Thymus (tissue), 11 donors: ENCODE data around the gene OPN3. TPM values are rescaled to one million over a fixed set of nuclear protein-coding genes. Genes with fewer than 3 reads are reported as not detected.

ENCODE experiments used
- DNase-seq, 9 donors: peaks; one replicate each; pipeline ENCODE4 v3.0.0-alpha.2; 2013; ENCODE audit warnings: low spot score in 9 of 9, low read depth in 6 of 9, missing footprints in 1 of 9
- H3K27ac ChIP-seq, 2 donors: one replicate each; pipeline ENCODE4 v1.5.1; 2013; ENCODE audit warnings: control low read depth in 1 of 2, low read depth in 1 of 2, low read length in 1 of 2, mild to moderate bottlenecking in 1 of 2, moderate library complexity in 1 of 2
- H3K27me3 ChIP-seq, 2 donors: one replicate each; pipeline ENCODE4 v1.5.1; 2013; ENCODE audit warnings: low read length in 1 of 2; ENCODE audit not compliant: control insufficient read depth in 2 of 2, insufficient read depth in 1 of 2
- H3K36me3 ChIP-seq, 2 donors: one replicate each; pipeline ENCODE4 v1.5.1; 2013; ENCODE audit warnings: low read length in 1 of 2, mild to moderate bottlenecking in 1 of 2, moderate library complexity in 1 of 2; ENCODE audit not compliant: control insufficient read depth in 2 of 2, insufficient read depth in 2 of 2
- H3K4me1 ChIP-seq, 2 donors: one replicate each; pipeline ENCODE4 v1.5.1; 2013; ENCODE audit warnings: low read length in 2 of 2; ENCODE audit not compliant: control insufficient read depth in 2 of 2, insufficient read depth in 2 of 2
- H3K4me3 ChIP-seq, 2 donors: one replicate each; pipeline ENCODE4 v1.5.1; 2013; ENCODE audit warnings: low read length in 2 of 2, control low read depth in 1 of 2, mild to moderate bottlenecking in 1 of 2
- H3K9me3 ChIP-seq, 2 donors: one replicate each; pipeline ENCODE4 v1.5.1; 2013; ENCODE audit warnings: low read length in 1 of 2, mild to moderate bottlenecking in 1 of 2; ENCODE audit not compliant: control insufficient read depth in 2 of 2, insufficient read depth in 1 of 2
- WGBS: extraction: QIAGEN DNeasy Blood & Tissue Kit; methylation state at CpG from one replicate; pipeline ENCODE4 v1.1.7; 2013; 5-methylcytosine and 5-hydroxymethylcytosine counted together
- polyA plus RNA-seq: library from polyadenylated mRNA; stranded (reverse); fragments of 200-250 nt; gene quantifications from one replicate; pipeline ENCODE4 v1.2.3, GENCODE V29; 2013
- total RNA-seq: library from RNA; stranded (reverse); fragments of 120-200 nt; gene quantifications from one replicate; pipeline ENCODE4 v1.2.4, GENCODE V29; 2013
- donor health status: healthy.

The OPN3 gene
- total and polyA plus RNA-seq, 2 donors = 15.5 to 17.7 TPM

- Histone ChIP-seq H3K4me1 (no peaks in the 10 kb centered on the region), H3K4me3 (no peak overlapping the region), H3K36me3 (no peaks in the 10 kb centered on the region), H3K9me3 (no peaks in the 10 kb centered on the region), H3K27me3 (no peaks in the 10 kb centered on the region), H3K27ac (no peak overlapping the region)
- DNase-seq = no peak
- WGBS = 90% methylated on average over 4 of the region's 4 CpGs
Observed at GRCh38 chr1:241560146-241560848, 79.9 kb downstream of the OPN3 start.

GRCh38 chr1:241557551-241558193, 82.5 kb downstream of the OPN3 start:
- Histone ChIP-seq H3K4me1 (no peaks in the 10 kb centered on the region), H3K27me3 (no peaks in the 10 kb centered on the region), H3K36me3 (no peaks in the 10 kb centered on the region), H3K9me3 (no peaks in the 10 kb centered on the region), H3K4me3 (no peak overlapping the region), H3K27ac (no peak overlapping the region)
- WGBS = 94% methylated on average over 5 of the region's 5 CpGs
- no peak for DNase-seq

- H3K36me3 ChIP-seq = no peaks in the 10 kb centered on the region
Observed at GRCh38 chr1:241557031-241557430, 83.1 kb downstream of the OPN3 start.

GRCh38 chr1:241555526-241555925, 84.6 kb downstream of the OPN3 start:
- Histone ChIP-seq H3K27ac (no peak overlapping the region), H3K36me3 (no peaks in the 10 kb centered on the region), H3K27me3 (no peaks in the 10 kb centered on the region), H3K9me3 (no peaks in the 10 kb centered on the region), H3K4me3 (no peak overlapping the region), H3K4me1 (no peaks in the 10 kb centered on the region)
- DNase-seq = no peak
- 98% methylated on average over 3 of the region's 3 CpGs for WGBS

More at GRCh38 chr1:241557031-241557430, 83.1 kb downstream of the OPN3 start:
- DNase-seq = no peak
- H3K27me3 ChIP-seq = no peaks in the 10 kb centered on the region
- no peaks in the 10 kb centered on the region for H3K9me3 ChIP-seq
- H3K4me1 ChIP-seq = no peaks in the 10 kb centered on the region
- no peak overlapping the region for H3K27ac ChIP-seq
- no peak overlapping the region for H3K4me3 ChIP-seq
- 96% methylated on average over 5 of the region's 5 CpGs for WGBS

GRCh38 chr1:241553886-241554592, 86.1 kb downstream of the OPN3 start:
- Histone ChIP-seq H3K4me3 (no peak overlapping the region), H3K27ac (no peak overlapping the region), H3K9me3 (no peaks in the 10 kb centered on the region), H3K36me3 (no peaks in the 10 kb centered on the region), H3K4me1 (no peaks in the 10 kb centered on the region), H3K27me3 (no peaks in the 10 kb centered on the region)
- WGBS = 97% methylated on average over 7 of the region's 7 CpGs
- no peak for DNase-seq

- WGBS = 27% methylated on average over 22 of the region's 22 CpGs
- Histone ChIP-seq H3K36me3 (no peaks in the 10 kb centered on the region), H3K9me3 (no peaks in the 10 kb centered on the region), H3K4me3 (peak overlapping the region; percentile 10 to 16), H3K27me3 (no peaks in the 10 kb centered on the region), H3K4me1 (no peaks in the 10 kb centered on the region), H3K27ac (peak overlapping the region in 1 of 2 donors; percentile 64)
- peak in 6 of 9 donors; percentile 11 to 43 (median 24) for DNase-seq
Observed at GRCh38 chr1:241551759-241552638, 88.2 kb downstream of the OPN3 start.

GRCh38 chr1:241550318-241550717, 89.9 kb downstream of the OPN3 start:
- no peaks in the 10 kb centered on the region for H3K4me1 ChIP-seq
- no peak overlapping the region for H3K4me3 ChIP-seq
- no peaks in the 10 kb centered on the region for H3K9me3 ChIP-seq
- no peak for DNase-seq
- H3K36me3 ChIP-seq = no peaks in the 10 kb centered on the region
- no peak overlapping the region for H3K27ac ChIP-seq
- WGBS = 94% methylated on average over 1 of the region's 1 CpG
- H3K27me3 ChIP-seq = no peaks in the 10 kb centered on the region

- DNase-seq = no peak
- no peaks in the 10 kb centered on the region for H3K27me3 ChIP-seq
- H3K27ac ChIP-seq = no peak overlapping the region
- H3K36me3 ChIP-seq = no peaks in the 10 kb centered on the region
- no peaks in the 10 kb centered on the region for H3K4me1 ChIP-seq
- no peaks in the 10 kb centered on the region for H3K9me3 ChIP-seq
- no peak overlapping the region for H3K4me3 ChIP-seq
- WGBS = 87% methylated on average over 2 of the region's 2 CpGs
Observed at GRCh38 chr1:241548008-241548407, 92.2 kb downstream of the OPN3 start.
